ENCODE results near the gene RAD23B.
A peak's percentile ranks its signal among the peaks of the same experiment; 100 is the strongest.

RAD23B gene

GRCh38 chr9:107269254-107269653, 13.8 kb upstream of the RAD23B start:
- ATAC-seq = no peak
- no peak for DNase-seq

GRCh38 chr9:107269681-107270080, 13.4 kb upstream of the RAD23B start:
- no peak for DNase-seq
- ATAC-seq = no peak

- DNase-seq = no peak
- ATAC-seq = no peak
Observed at GRCh38 chr9:107270082-107270481, 13.0 kb upstream of the RAD23B start.

GRCh38 chr9:107270580-107270979, 12.5 kb upstream of the RAD23B start:
- no peak for ATAC-seq

GRCh38 chr9:107273634-107274033, 9.4 kb upstream of the RAD23B start:
- DNase-seq (no peak), ATAC-seq (no peak)

More at GRCh38 chr9:107270580-107270979, 12.5 kb upstream of the RAD23B start:
- no peak for DNase-seq

GRCh38 chr9:107274096-107274495, 9.0 kb upstream of the RAD23B start:
- ATAC-seq = no peak
- no peak for DNase-seq

- DNase-seq (no peak), ATAC-seq (no peak)
Observed at GRCh38 chr9:107274953-107275422, 8.1 kb upstream of the RAD23B start.

DNA sequence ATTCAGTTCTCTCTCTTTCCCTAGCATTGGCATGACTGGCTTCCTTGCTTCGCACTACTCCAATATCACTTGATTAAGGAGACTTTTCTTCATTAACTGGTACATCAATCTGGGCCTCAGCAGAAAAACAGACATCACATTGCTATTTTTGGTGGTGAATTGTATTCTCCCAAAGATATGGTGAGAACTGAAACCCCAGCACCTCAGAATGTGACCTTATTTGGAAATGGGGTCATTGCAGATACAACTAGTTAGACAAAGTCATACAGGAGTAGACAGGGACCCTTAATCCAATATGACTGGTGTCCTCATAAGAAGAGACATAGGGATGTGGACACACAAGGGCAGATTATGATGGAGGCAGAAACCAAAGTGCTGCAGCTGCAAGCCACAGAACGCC, 7.5 kb upstream of the RAD23B start:
- ATAC-seq (no peak), DNase-seq (no peak)

- no peak for DNase-seq
- ATAC-seq = no peak
Observed at GRCh38 chr9:107276966-107277710, 5.9 kb upstream of the RAD23B start.

GRCh38 chr9:107277801-107278200, 5.3 kb upstream of the RAD23B start:
- DNase-seq (no peak), ATAC-seq (no peak)

DNA sequence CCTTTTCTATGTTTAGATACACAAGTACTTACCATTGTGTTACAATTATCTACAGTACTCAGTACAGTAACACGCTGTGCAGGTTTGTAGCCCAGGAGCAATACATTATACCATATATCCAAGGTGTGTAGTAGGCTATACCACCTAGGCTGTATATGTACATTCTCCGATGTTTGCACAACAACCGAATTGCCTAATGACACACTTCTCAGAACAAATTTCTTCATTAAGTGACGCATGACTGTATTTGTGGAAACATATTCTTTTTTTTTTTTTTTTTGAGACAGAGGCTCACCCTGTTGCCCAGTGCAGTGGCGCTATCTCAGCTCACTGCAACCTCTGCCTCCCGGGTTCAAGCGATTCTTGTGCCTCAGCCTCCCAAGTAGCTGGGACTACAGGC, 4.0 kb upstream of the RAD23B start:
- DNase-seq (no peak), ATAC-seq (no peak)

- no peak for ATAC-seq
- no peak for DNase-seq
Observed at GRCh38 chr9:107280543-107280942, 2.5 kb upstream of the RAD23B start.

GRCh38 chr9:107281184-107281583, 1.9 kb upstream of the RAD23B start:
- ATAC-seq (no peak), DNase-seq (no peak)

DNA sequence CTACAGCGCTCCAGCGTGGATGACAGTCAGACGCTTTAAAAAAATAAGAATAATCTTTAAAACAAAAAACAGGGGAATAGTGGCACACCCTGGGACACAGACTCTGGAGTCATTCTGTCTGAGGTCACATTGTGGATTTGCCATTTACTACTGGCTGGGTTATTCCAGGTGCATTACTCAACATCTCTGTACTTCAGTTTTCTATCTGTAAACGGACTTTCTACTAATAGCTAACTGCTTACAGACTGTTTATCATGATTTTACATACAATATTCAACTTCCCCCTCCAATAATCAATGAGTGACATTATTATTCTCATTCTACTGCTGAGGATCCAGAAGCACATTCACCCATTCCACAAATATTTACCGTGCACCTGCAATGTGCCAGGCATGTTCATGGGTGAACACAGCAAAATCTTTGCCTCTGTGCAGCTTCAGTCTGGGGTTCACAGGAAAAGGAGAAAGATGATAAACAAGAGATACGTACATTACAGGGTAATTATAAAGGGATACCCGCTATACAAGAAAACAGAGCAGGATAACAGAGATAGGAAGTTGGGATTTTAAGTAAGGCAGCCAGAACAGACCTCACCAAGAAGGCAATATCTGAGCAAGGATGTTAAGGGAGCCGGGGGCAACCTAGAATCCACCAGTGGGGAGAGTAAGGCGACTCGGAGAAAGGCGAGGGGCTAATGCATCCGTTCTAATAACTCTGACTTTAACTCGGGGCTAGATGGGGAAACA, 984 bp upstream of the RAD23B start:
- no peak for DNase-seq
- ATAC-seq = no peak

DNA sequence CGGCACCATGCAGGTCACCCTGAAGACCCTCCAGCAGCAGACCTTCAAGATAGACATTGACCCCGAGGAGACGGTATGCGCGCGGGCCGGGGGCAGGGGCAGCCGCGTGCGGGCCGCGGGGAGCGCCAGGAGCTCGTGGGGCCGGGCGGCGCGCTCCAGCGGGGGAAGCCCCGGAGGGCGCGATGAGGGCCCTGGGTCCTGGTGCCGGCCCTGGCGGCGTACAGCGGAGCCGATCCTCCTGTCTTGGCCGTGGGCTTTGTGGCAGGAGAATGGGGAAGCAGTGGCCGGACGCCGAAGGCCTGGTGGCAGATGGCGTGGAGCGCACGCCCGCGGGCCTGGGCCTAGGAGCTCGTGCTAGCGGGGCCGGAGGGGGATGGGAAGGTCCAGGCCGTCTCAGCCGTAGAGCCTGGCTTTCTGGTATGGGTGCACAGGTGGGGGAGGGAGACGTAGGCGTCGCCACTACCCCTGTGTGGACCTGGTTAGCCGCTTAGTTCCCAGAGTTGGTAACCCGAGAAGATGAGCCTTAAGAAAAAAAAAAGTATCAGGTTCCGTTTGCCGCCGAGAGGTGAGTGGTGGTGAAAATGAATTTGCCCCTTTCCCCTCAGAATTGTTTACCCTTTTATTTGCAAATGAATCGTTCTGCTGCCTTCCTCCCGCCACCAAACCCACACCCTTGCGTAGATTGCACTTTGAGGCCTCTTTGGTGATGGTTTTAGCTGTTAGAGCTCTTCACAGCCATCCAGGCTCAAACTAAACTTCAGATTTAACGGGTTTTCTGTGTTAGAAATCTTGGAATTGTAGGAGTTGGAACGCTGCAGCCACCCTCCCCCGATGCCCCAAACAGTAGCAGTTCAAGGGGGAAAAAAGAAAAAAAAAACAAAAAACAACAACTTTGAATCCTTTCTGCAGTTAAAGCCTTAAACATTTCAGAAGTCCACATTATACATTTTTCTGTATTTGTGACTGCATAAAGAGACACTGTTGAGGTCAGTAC, 841 bp downstream of the RAD23B start:
- DNase-seq = peak; percentile 77

GRCh38 chr9:107284636-107285035, 1.6 kb downstream of the RAD23B start:
- no peak for ATAC-seq

More for the DNA sequence above, 841 bp downstream of the RAD23B start:
- peak; percentile 47 for ATAC-seq

DNA sequence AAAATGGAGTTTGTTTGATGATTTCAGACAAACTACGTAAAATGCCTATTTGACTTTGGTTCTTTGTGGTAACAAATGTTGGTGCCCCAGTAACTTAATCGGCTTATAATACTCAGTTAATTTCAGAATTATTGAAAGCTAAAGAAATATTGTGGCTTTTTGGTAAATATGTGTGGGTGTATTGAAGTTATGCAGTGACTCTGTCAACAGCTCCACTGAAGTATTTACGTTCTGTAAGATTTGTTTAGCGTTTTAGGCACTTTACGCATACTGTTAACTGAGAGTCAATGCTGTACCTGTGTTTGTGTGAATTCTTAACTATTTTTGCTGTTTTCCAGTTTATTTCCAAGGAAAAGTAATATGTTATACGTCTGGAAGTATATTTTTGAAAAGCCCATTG, 2.2 kb downstream of the RAD23B start:
- ATAC-seq (no peak), DNase-seq (no peak)

More at GRCh38 chr9:107284636-107285035, 1.6 kb downstream of the RAD23B start:
- no peak for DNase-seq

- no peak for DNase-seq
- no peak for ATAC-seq
Observed at GRCh38 chr9:107286057-107286456, 3.0 kb downstream of the RAD23B start.

DNA sequence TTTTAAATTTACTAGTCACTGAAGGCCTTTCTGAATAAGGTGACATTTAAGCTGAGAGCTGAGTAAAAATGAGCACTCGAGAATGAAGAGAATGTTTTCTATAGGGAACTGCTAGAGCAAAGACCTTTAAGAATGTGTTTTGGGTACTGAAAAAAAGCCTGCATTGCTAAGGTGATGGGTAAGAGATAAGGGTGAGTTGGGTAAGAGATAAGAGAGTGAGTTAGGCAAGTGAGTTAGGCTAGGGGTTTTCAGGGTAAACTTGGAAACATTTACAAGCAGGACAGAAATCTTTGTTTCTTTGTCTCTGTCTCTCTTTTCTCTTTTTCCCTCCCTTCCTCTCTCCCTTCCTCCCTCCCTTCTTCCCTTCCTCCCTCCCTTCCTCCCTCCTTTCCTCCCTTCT, 5.6 kb downstream of the RAD23B start:
- DNase-seq (no peak), ATAC-seq (peak; percentile 70)

GRCh38 chr9:107290619-107291018, 7.5 kb downstream of the RAD23B start:
- DNase-seq = no peak
- ATAC-seq = no peak

DNA sequence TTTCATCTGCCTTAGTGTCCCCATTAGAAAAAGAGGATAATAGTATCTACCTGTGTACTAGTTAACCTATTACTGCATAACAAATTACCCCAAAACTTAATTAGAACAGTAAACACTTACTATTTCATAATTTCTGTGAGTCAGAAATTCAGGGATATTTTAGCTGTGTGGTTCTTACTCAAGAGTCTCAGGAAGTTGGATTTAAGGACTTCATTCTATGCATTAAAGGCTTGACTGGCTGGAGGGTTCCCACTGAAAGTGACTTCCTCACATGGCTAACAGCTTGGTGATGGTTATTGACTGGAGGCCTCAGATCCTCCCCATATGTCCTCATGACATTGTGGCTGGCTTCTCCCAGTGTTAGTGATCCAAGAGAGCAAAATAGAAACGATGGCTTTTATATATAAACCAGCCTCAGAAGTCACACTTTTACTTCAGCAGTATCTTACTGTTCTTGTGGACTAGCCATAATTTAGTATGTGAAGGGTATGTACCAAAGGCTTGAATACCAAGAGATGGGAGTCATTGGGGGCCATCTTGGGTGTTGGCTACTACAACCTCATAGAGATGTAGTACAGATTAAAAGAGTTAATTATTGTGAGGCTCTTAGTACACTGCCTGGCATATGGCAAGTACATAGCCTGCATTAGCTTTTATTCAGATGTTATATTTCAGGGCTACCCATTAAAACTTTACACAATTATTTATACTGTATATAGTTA, 9.9 kb downstream of the RAD23B start:
- no peak for DNase-seq
- ATAC-seq = no peak
